Non-pigmented ciliary epithelial cell (primary cell): Measurements from ENCODE around the gene UNC13C.

Experiments used
- DNase-seq: peaks from one replicate; pipeline ENCODE4 v3.0.0-alpha.2; 2010; ENCODE audit warnings: low read depth

The UNC13C gene

DNA sequence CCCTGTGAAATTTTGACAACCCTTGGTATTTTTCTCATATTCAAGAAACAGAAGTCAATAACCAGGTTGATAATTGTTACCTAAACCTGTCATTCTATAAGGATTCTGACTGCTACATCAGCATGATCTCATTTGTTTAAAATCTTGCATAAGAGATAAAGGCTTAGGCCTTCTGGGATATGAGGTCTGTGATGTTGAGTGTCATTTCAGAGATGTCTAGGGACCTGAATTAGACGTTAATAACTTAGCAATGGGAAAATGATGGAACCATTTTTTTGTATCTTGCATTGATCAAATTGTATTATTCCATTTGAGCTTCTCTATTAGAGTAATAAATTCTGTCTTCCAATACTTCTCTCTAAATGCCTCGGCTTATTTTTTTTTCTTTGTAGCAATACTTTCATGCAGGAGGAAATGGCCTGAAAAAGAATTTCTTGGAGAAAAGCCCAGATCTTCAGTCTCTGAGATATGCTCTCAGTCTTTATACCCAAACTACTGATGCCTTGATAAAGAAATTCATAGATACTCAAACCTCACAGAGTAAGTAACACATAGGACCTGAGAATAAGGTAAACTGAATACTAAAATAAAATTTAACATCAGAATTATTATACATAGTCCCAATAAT, 589.3 kb downstream of the UNC13C start:
- no peak for DNase-seq

DNA sequence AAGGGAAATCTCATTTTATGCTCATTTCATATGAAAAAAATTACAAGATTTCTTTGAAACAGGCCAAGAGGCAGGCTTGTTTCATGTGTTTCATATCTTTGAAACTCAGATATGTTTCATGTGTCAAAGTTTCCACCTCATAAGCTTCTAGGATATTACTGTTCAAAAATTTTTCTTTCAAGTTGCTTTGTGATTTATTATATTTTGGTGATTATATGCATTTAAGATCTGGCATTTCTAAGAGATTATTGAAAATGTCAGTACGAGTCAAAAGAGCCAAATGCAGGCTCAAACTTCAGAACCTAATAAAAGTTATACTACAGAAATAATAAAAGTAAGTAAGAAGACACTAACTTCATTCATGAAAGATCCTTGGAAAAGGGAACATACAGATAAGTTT, 590.1 kb downstream of the UNC13C start:
- DNase-seq: no peak

DNA sequence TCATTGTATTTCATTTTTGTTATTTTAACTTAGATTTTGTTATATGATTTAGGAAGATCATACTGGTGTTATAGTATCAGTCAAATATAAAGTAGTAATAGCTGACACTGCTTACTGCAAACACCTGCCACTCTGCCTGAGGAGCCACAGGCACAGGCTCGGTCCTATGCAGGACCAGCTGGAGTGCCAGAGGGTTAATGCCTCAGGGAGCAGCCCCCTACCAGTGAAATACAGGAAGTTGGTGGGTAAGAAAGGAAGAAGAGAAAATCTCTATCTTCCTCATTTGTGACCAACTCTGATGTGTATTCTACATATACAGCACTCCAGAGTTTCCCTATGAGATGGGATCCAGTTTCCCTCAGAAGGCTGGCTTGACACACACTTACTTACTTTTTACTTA, 593.3 kb downstream of the UNC13C start:
- DNase-seq: no peak

DNA sequence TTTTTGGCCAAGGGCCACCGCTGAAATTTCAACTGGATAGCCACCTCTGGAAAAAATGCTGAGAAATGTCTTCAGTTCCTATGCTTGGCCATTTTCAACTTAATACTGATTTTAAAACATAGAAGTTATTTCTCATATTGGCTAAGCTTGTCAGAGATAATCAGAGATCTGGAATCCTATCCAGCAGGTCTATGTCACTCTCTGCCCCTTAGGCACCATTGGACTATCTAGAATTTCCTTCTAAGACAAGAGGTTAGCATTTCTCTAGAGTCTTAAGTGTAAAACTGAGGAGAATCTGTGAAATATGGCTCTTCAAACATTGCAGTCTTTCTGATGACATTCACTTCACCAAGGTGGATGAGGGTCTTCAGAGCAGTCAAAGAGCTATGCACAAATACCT, 597.3 kb downstream of the UNC13C start:
- no peak for DNase-seq

DNA sequence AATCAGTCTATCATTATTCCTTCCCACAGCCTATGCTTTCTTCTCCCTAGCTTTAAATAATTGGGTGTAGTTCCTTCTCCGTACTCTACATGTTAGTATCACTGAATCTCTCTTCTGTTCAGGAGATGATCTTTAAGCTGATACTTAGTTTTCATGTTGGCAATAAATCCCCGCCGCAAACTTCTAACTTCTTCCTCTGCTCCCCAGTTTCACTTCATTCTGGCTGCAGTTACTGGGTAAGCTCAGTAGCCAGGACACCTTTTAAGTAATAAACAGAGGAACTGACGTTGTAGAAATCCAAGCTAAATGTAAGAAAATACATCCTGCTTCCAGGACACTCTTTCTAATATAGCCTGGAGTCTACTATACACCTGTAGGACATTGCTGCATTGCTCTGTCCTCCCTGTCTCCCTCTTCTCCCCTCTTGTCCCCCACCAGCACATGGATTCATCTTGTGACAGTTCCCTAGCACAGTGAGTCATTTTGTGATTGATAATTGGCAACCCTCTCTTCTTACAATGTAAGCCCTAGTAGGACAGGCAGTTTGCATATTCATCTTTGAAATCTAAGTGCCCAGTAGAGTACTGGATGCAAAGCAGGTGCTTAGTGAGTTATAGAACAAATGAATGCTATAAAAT, 598.2 kb downstream of the UNC13C start:
- no peak for DNase-seq

DNA sequence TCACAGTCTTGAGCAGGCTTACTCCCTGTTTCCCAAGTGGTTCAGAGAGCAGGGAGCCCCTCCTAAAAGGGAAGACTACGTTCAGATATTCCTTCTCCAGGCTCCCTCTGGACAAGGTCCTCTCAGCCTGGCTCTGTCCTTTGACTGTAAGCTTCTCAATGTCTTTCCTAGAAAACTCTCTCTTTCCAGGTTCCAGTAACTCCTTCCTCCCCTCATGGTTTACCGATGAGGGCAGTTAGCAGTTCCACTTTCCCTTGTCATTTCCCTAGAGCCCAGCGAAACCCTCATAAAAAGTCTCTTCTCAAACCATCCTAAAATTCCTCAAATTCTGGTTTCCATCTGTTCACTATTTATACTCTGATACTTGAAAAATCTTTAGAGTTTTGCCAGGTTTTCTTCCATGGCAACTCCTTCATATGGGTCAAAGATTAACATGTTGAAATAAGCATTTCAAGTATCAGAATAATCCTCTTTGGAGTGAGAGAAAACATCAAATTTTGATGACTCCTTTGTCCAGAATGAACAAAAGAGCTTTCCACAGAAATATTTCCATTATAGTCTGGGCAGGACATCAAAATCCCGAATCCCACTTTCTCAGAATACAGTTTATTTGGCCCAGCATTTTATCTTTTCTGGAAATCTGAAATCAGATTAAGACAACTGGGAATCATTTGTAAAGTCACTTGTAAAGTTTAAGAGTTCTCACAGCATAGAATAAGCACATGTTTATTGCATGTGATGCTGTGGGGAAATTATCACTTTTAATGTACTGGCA, 599.4 kb downstream of the UNC13C start:
- no peak for DNase-seq

DNA sequence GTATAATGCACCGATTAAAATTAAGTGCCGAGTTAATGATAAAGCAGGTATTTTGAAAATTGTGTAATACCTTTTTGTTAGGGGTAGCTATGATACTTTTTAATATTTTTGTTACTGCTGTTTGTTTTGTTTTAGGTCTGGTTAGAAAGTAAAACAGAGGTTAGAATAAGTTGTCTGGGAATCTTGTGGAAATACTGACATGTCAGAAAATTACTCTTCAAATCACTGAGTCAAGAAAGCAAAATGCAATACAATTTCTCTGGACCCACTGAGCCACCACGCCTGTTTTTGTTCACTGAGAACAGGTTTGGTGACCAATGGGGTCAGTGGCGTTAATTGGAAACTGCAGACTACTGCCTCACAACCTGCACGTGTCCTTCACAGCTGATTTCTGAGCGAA, 601.6 kb downstream of the UNC13C start:
- DNase-seq: no peak

DNA sequence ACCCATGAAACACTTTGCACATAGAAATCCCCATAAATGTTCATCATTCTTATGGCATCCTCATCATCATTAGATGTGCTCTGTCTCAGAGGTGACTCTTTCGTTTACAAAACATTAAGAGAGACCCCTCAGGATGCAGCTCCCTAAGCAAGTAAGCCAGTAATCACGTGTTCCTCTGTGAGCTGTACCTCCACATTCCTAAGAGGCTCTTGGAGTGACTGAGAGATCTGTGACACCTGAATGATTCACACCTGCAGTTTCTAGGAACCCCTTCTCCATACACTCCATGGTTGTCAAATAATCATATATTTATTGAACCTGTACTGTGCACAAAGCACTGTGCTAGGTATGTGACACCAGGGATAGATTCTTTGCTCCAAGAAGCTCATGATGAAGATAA, 602.4 kb downstream of the UNC13C start:
- DNase-seq: no peak

DNA sequence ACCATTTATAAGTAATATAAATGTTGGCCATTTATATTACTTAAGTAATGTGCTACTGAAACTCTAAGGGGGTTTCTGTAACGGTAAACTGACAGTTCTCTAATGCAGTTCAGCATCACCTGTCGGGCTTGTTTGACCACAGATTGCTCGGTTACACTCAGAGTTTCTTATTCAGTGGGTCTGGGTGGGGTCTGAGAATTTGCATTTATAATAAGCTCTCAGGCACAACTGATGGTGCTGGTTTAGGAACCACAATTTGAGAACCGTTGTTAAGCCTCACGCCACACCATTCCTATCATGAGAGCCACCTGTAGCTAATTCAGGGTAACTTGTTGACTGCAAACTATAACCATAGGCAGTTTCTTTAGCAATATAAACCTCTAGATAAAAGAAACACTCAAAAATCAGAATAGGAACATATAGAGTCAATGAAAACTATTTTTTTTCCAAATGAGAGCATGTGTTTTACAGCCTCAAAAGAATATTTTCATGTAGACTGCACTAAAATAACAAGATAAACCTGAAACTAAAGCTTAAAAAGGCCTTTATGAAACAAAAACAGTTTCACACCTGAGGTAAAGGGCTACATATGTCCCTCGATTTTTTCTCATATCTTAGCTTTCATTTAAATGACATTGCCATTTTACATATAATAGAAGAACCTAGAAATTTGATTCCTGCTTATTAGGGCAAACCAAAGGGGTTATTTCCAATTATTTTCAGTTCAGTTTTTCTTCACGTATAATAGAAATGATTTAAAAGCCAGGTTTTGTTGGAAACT, 604.8 kb downstream of the UNC13C start:
- no peak for DNase-seq

DNA sequence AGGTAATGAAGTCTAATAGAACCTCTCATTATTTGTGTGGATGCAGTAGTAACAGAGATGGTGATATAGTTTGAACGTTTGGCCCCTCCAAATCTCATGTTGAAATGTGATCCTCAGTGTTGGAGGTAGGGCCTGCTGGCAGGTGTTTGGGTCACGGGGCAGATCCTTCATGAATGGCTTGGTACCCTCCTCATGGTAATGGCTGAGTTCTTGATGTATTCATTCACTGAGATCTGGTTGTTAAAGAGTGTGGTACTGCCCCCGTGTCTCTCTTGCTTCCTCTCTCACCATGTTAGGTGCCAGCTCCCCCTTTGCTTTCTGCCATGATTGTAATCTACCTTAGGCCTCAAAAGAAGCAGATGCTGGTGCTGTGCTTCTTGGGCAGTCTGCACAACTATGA, 606.8 kb downstream of the UNC13C start:
- no peak for DNase-seq

DNA sequence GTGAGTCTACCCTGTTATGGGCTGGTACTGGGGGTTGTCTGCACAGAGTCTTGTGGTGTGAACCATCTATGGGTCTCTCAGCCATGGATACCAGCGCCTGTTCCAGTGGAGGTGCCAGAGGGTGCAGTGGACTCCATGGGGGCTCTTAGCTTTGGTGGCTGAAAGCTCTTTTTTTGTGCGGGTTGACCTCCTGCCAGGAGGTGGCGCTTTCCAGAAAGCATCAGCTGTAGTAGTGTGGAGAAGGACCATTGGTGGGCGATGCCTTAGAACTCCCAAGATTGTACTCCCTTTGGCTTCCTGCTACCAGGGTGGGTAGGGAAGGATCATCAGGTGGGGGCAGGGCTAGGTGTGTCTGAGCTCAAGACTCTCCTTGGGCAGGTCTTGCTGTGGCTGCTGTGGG, 615.9 kb downstream of the UNC13C start:
- no peak for DNase-seq

DNA sequence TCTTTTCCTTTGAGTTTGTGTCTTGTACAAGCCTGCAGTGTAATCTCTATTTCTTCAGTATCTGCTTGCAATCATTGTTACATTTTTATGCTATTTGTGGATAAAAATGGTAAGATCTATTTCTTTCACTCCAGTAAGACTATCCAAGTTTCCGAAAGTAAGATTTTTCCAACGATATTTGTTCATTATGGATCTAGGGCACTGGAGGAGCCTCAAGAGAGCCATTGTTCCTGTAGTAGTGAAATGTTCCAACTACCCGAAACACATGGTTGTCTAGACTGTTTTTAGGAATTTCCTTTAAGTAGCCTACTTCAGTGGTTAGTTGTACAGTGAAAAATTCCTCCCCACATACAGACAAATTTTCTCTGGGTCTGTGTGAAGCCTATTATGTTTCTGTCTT, 621.1 kb downstream of the UNC13C start:
- DNase-seq: no peak

DNA sequence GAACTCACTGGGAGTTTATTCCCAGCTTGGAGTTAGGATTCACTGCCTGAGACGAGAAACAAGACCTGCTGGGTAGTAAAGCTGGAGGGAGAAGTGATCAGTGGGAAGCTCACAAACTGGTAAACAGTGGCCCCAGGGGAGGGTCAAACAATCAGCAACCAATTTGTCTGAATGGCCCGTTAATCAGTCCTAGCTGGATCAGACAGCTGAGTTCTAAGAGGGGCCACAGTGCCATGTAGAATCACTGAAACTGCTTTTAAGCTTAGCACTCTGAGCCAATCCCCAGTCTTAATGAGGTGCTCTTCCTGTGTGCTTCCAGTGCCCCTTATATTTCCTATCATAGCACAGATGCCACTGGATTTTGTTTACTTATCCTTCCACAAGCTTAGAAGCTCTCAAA, 626.8 kb downstream of the UNC13C start:
- DNase-seq: no peak

DNA sequence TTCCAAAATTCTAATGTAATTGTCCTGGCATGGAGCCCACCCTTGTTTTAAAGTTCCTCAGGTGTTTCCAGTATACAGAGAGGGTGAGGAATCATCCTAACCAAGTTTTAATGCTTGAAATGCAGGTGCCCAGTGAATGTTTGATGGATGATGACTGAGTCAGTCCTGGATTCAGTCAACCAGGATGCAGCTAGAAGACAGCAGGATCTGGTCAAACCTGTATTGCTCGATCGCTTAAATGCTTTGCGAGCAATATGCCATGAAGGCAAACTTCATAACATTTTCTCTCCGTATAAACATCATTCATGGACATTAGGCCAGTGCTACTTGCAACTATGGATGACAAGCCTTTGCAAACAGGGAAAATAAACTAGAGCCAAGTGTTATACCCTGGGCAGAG, 627.3 kb downstream of the UNC13C start:
- no peak for DNase-seq

DNA sequence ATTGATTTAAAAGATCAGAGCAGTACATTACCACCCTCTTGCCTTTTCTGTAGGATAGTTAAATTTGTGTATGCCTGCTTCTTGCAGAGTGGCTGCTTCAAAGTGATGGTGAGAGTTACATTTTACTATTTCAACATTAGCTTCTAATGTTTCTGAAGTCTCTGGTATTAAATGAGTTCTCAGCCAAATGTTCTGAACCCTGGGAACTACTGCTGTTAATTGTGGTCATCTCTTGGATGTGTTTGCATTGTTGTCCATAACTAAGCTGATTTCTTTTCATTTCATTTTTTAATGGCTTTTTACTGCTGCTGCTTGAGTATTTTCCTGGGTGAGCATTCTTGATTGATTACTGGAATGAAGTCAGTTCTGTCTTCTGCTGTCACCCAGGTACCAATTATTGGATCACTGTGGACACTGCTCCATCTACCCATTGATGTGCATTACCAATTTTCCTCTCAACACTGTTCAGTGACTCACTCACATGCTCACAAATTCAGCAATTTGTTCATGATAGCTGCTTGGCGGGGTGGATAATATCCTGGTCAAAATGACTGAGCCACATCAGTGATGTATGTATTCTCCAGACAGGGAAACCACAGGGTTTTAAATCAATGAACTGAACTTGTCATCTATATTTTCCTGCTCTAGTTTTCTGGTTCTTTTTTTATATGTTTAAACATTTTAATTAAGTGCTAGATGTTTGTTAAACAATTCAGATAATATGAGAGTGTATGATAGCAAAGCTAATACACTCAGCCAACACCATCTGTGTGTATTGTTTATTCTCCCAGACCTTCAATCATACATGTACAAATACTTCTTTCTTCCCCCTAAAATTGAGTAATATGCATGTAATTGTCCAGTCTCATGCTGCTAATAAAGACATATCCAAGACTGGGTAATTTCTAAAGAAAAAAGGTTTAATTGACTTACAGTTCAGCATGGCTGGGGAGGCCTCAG, 630.9 kb downstream of the UNC13C start:
- no peak for DNase-seq

DNA sequence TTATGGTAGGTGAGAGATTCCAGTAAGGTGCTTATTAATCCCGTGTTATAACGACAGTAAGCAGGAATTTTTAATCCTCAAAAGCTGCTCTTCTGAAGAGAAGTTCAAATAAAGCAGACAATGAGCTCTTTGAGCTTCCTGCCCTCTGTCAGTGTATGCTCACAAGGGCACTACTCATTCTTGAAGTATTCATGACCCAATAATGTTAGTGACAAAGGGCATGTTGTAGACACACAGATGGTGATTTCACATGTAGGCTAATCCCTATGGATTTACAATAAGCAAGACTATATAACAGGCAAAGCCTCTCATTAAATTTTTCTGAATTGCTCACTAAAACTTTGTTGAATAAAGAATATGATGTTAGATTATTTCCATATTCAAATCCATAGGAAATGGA, 639.9 kb downstream of the UNC13C start:
- DNase-seq: no peak

DNA sequence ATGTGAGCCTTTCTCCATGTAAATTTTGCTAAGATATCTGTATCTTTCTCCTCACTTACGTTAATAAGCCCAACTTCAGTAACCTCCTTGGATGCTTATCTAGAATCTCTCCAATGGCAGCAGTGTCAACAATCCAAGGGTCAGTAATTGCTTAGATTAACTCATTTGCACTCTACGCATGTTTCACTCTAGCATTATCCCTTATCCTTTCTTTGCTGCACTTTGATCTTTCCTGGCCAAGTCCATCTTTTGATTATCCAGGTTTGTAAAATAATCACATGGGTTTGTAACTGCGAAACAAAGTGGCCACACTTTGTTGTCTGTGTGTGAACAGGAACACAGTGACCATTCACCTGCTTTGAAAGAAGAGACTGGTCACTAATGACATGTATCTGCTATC, 640.9 kb downstream of the UNC13C start:
- DNase-seq: no peak

DNA sequence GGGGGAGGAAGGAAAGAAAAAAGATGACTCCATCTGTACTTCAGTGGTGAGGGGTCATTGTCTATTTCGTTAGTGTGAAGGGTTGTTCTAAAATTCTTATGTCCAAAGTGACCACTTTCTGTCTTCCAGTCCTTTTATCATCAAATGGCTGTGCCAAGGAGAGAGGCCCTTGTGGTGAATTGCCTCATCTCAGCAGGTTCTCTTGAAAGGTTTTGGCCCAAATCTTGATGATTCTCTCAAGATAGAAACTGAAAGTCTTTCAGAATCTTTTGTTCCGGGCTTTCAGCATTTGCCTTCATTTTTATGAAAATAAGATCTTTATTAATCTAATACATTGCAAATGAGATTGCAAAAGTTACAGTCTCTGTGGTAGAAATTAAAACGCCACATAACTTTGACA, 642.7 kb downstream of the UNC13C start:
- DNase-seq: no peak

DNA sequence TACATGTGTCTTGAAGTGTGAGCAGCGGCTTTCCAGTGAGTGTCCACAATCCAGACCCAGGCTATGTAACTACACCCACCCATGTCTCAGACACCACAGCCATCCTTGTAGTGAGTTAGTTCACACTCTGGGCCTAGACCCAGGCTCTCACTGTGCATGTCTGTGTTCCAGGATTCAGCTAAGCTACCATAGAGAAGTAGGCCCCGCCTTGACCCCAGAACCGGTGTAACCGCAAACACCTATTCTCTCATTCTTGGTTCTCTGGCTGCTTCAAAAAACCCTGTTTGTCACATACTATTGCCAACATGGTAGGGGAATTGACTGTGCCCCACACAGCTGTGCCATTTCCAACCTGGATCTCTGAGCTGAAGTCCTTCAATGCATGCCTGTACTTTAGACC, 657.9 kb downstream of the UNC13C start:
- DNase-seq: no peak

DNA sequence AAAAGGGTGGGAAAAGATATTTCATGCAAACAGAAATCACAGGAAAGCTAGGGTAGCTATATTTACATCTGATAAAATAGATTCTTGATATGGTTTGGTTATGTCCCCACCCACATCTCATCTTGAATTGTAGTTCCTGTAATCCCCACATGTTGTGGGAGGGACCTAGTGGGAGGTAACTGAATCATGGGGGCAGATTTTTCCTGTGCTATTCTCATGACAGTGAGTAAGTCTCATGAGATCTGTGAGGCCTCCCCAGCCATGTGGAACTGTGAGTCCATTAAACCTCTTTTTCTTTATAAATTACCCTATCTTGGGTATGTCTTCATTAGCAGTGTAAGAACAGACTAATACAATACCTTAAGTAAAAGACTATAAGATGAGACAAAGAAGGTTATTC, 660.4 kb downstream of the UNC13C start:
- no peak for DNase-seq

DNA sequence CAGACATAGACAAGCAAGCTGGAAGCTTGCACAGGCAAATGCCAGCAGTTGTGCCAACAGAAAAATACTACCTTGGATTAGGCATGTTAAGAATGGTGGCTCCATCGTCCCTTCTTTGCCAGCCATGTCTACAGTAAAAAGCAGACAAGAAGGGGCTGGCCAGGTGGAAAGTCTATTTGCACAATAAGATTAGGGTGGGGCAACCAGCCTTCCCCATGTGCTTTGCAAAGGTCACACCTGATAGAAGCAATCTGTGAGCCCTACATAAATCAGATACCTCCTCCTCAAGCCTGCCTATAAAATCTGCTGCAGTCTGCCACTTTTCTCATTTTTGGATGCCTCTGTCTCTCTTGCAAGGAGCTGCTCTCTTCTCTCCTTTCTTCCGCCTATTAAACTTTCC, 662.6 kb downstream of the UNC13C start:
- DNase-seq: no peak

DNA sequence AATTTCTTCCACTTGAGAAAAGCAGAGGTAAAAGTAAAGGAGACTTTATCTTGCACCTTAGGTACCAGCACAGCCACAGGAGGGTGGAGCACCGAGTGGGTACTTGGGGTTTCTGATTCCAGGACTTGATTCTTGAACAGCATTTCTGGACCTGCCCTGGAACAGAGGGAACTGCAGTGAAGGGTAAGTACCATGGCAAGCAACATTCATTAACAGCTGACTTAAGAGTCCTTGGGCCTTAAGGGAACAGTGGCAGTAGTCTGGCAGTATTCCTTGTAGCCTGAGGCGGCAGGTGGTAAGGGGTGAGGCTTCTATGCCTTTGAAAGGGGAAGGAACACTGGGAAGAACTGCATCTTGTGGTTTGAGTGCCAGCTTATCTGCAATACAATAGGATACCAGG, 666.6 kb downstream of the UNC13C start:
- DNase-seq: no peak
